Mucosa of descending colon (tissue), 3 donors: ENCODE results near the gene TP63. TPM values are rescaled to one million over a fixed set of nuclear protein-coding genes. Genes with fewer than 3 reads are reported as not detected.

Source experiments
- ATAC-seq: fragments of 200-7000 bp; cut with Tn5 transposase; one replicate; pipeline ENCODE4 v1.9.1; 2020; ENCODE audit warnings: mild to moderate bottlenecking, moderate library complexity
- DNase-seq, 3 donors: peaks; one replicate each; pipeline ENCODE4 v3.0.0-alpha.2; 2020
- H3K36me3 ChIP-seq: fragments of 200-600 bp; one replicate; pipeline ENCODE4 v1.8.0; 2021; ENCODE audit warnings: low read depth, mild to moderate bottlenecking
- H3K4me1 ChIP-seq: fragments of 200-600 bp; one replicate; pipeline ENCODE4 v1.8.0; 2021; ENCODE audit warnings: low read depth, mild to moderate bottlenecking
- H3K4me3 ChIP-seq: fragments of 200-600 bp; one replicate; pipeline ENCODE4 v1.8.0; 2021; ENCODE audit warnings: mild to moderate bottlenecking
- H3K9me3 ChIP-seq: fragments of 200-600 bp; one replicate; pipeline ENCODE4 v1.8.0; 2021; ENCODE audit warnings: mild to moderate bottlenecking
- CTCF ChIP-seq: fragments of 200-600 bp; IDR thresholded peaks from one replicate; pipeline ENCODE4 v1.8.0; 2022; ENCODE audit warnings: antibody characterized with exemption, mild to moderate bottlenecking
- intact Hi-C, 2 donors: fragments of 100-400 bp; cut with DNase I in 1 of 2; cut with micrococcal nuclease in 1 of 2; formaldehyde crosslinking; loops; one replicate each; pipeline versions ENCODE4 v1.11.0 to v1.11.1; 2022; cut with DNase I, micrococcal nuclease
- long read RNA-seq, 2 donors: library from polyadenylated mRNA; unstranded; transcript quantifications; one replicate each; pipeline ENCODE4 v2.0.0, GENCODE V29; 2019 to 2021
- total RNA-seq, 3 donors: library from RNA; stranded (reverse); fragmentation: NEBNext Ultra II Directional in 2 of 3; extraction: Animal tissue kit (Norgen Biotek cat#: 25700) in 2 of 3; gene quantifications; one replicate each; pipeline versions ENCODE4 v1.2.1 to v1.2.4, GENCODE V29; 2021 to 2023
- donor health status: DM: no; HTN: no; CAD: no; lungs with moderate emphysema.
- donor health status: DM: no; HTN: no; CAD: no.
- donor health status: DM: no; HTN: yes; CAD: no.

TP63 gene
- total RNA-seq, result under 1 TPM in 2 of 3 donors, not detected in 1; 0.31 to 0.57 TPM
- long read RNA-seq, donor 1, result 0 reads
- long read RNA-seq, donor 2, result 0 reads

DNA sequence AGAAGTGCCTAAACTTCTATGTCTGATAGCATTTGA, at the start of gene TP63:
TSS of gene TP63 (plus strand) at position 17 of the 36 bp plus-strand sequence. CDS start 127 bp downstream, outside the sequence.
- no peak for ATAC-seq
- H3K4me3 ChIP-seq, result no peak within 1 kb of the TSS

GRCh38 chr3:189582179-189582578, 49.0 kb upstream of the TP63 start:
- intact Hi-C loops, result no loop called here
- DNase-seq (no peak), ATAC-seq (no peak)
- Histone ChIP-seq H3K4me1 (no peaks in the 10 kb centered on the region), H3K36me3 (no peaks in the 10 kb centered on the region), H3K9me3 (no peaks in the 10 kb centered on the region), H3K4me3 (no peak overlapping the region)
- TF ChIP-seq CTCF, result no peak

More for the DNA sequence above, at the start of gene TP63:
- no peak for TF ChIP-seq CTCF
- H3K4me1 ChIP-seq, result no peaks in the 10 kb centered on the region
- intact Hi-C loops, result no loop called here
- no peak for DNase-seq
- H3K36me3 ChIP-seq, result no peaks in the 10 kb centered on the region
- no peaks in the 10 kb centered on the region for H3K9me3 ChIP-seq

DNA sequence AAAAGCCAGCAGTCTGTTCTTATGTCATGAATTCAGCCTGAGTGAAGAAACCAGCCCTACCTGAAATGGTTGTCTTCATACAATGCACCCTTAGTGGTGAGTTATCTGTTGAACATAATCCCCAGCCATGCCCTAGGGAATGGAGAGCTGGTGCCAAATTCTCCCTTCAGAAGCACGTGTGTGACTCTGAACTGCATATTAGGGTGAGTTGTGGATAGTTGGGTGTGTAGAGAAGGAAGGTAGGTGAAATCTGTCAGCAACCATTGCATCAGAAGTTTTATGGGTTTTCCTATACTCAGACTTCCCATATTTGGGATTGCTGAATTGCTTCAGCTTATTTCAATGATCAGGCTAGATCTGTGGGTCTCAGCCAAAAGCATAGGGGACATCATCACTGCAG, 46.5 kb upstream of the TP63 start:
- DNase-seq (no peak), ATAC-seq (no peak)
- intact Hi-C loops, result no loop called here
- Histone ChIP-seq H3K4me1 (no peaks in the 10 kb centered on the region), H3K36me3 (no peaks in the 10 kb centered on the region), H3K4me3 (no peak overlapping the region), H3K9me3 (no peaks in the 10 kb centered on the region)
- TF ChIP-seq CTCF, result no peak

GRCh38 chr3:189586941-189587663, 44.1 kb upstream of the TP63 start:
- intact Hi-C loops, result no loop called here
- no peak for DNase-seq
- H3K4me1 ChIP-seq, result no peaks in the 10 kb centered on the region
- no peak for ATAC-seq
- H3K4me3 ChIP-seq, result no peak overlapping the region
- no peaks in the 10 kb centered on the region for H3K9me3 ChIP-seq
- no peak for TF ChIP-seq CTCF
- no peaks in the 10 kb centered on the region for H3K36me3 ChIP-seq

DNA sequence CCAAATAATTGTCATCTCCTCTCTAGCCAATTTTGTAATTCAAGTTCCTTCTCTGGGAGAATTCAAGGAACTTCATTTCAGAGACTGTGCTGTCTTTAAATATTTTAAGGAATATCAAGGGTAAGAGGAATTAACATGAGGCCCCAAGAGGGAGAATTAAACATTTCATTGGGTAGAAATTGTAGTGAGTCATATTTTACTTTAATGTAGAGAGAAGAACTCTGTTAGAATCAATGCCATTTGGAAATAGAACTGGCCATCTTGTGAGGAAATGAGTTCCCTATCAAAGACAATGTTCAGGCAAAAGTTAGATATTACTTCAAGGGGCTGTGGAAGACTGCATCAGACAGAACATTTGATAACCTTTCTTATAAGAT, 43.5 kb upstream of the TP63 start:
- DNase-seq (no peak), ATAC-seq (no peak)
- no peak overlapping the region for H3K4me3 ChIP-seq
- no peaks in the 10 kb centered on the region for H3K4me1 ChIP-seq
- intact Hi-C loops, result no loop called here
- no peaks in the 10 kb centered on the region for H3K9me3 ChIP-seq
- no peaks in the 10 kb centered on the region for H3K36me3 ChIP-seq
- TF ChIP-seq CTCF, result no peak

- Histone ChIP-seq H3K4me3 (no peak overlapping the region), H3K36me3 (no peaks in the 10 kb centered on the region), H3K9me3 (no peaks in the 10 kb centered on the region), H3K4me1 (no peaks in the 10 kb centered on the region)
- intact Hi-C loops, result no loop called here
- no peak for TF ChIP-seq CTCF
- no peak for ATAC-seq
- no peak for DNase-seq
Measured at GRCh38 chr3:189588070-189588469, 43.1 kb upstream of the TP63 start.
